ENCODE measurements around the gene CTIF.

- TF ChIP-seq CTCF (IDR thresholded peaks at IDR 0.05) (no peak), POLR2A (IDR thresholded peaks at IDR 0.05) (no peak)
Measured at GRCh38 chr18:48671561-48671945, 132.7 kb downstream of the CTIF start.
